NB4 (cell line): ENCODE data around the gene DTNB.

Experiments used
- CTCF ChIP-seq: IDR thresholded peaks from one replicate; pipeline ENCODE4 v1.5.1; 2012; ENCODE audit warnings: low read depth, low read length
- POLR2A ChIP-seq: IDR thresholded peaks from 2 replicates; pipeline ENCODE4 v1.6.1; 2011; ENCODE audit warnings: mild to moderate bottlenecking; ENCODE audit not compliant: insufficient read length; ENCODE audit errors: extremely low read depth
- TF ChIP-seq, protein P1 (sequence below): IDR thresholded peaks from 2 replicates; pipeline ENCODE4 v1.6.1; 2011; ENCODE audit warnings: low read depth, low read length

GRCh38 chr2:25437881-25438662, 235.3 kb downstream of the DTNB start:
- no peak for TF ChIP-seq CTCF
- TF ChIP-seq, protein P1, sequence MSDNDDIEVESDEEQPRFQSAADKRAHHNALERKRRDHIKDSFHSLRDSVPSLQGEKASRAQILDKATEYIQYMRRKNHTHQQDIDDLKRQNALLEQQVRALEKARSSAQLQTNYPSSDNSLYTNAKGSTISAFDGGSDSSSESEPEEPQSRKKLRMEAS = no peak
- no peak for TF ChIP-seq POLR2A
